GM15510 (cell line): ENCODE measurements around the gene ZNF430.

Experiments
- POLR2A ChIP-seq: IDR thresholded peaks from 3 replicates; pipeline ENCODE4 v1.6.1; 2011; ENCODE audit warnings: borderline replicate concordance; ENCODE audit not compliant: insufficient read length; ENCODE audit errors: extremely low read depth

The ZNF430 gene

GRCh38 chr19:21020298-21021227 is at the start of gene ZNF430:
ZNF430 (plus strand) TSS chr19:21020657; CDS start chr19:21020801, 144 bp downstream.
- TF ChIP-seq POLR2A, result peak; percentile 89

GRCh38 chr19:20999731-21000352 is 20.6 kb upstream of the ZNF430 start:
- TF ChIP-seq POLR2A, result no peak

- no peak for TF ChIP-seq POLR2A
Measured at GRCh38 chr19:21022996-21023395, 2.5 kb downstream of the ZNF430 start.

- TF ChIP-seq POLR2A, result no peak
Measured at GRCh38 chr19:21023901-21024300, 3.4 kb downstream of the ZNF430 start.

- TF ChIP-seq POLR2A, result no peak
Measured at GRCh38 chr19:21028969-21029268, 8.5 kb downstream of the ZNF430 start.

- no peak for TF ChIP-seq POLR2A
Measured at GRCh38 chr19:21045028-21045427, 24.6 kb downstream of the ZNF430 start.

GRCh38 chr19:21046489-21046888 is 26.0 kb downstream of the ZNF430 start:
- TF ChIP-seq POLR2A, result no peak

GRCh38 chr19:21047716-21048115 is 27.3 kb downstream of the ZNF430 start:
- no peak for TF ChIP-seq POLR2A

GRCh38 chr19:21052902-21053301 is 32.4 kb downstream of the ZNF430 start:
- no peak for TF ChIP-seq POLR2A

- TF ChIP-seq POLR2A, result no peak
Measured at GRCh38 chr19:21065336-21065735, 44.9 kb downstream of the ZNF430 start.

GRCh38 chr19:21082011-21082975 is 61.8 kb downstream of the ZNF430 start, which contains the start of gene ZNF714:
ZNF714 (plus strand) TSS chr19:21082203; CDS start chr19:21098269, 16,066 bp downstream.
- TF ChIP-seq POLR2A, result peak; percentile 88

GRCh38 chr19:21084343-21084742 is 63.9 kb downstream of the ZNF430 start:
- no peak for TF ChIP-seq POLR2A

- TF ChIP-seq POLR2A, result no peak
Measured at GRCh38 chr19:21087871-21088270, 67.4 kb downstream of the ZNF430 start.

GRCh38 chr19:21092109-21092508 is 71.7 kb downstream of the ZNF430 start:
- no peak for TF ChIP-seq POLR2A

GRCh38 chr19:21094347-21095025 is 74.0 kb downstream of the ZNF430 start:
- TF ChIP-seq POLR2A, result no peak

- no peak for TF ChIP-seq POLR2A
Measured at GRCh38 chr19:21098291-21098690, 77.8 kb downstream of the ZNF430 start.
